C4-2B (cell line): ENCODE results near the gene FAM229A.

Source experiments
- ZFX ChIP-seq: fragments of 450-650 bp; IDR thresholded peaks from 2 replicates; pipeline ENCODE4 v1.6.1; 2017
- TF ChIP-seq, protein P1 (sequence below): fragments of 450-650 bp; conservative IDR thresholded peaks from 2 replicates; pipeline ENCODE4 v1.5.1; 2017; ENCODE audit warnings: mild to moderate bottlenecking

DNA sequence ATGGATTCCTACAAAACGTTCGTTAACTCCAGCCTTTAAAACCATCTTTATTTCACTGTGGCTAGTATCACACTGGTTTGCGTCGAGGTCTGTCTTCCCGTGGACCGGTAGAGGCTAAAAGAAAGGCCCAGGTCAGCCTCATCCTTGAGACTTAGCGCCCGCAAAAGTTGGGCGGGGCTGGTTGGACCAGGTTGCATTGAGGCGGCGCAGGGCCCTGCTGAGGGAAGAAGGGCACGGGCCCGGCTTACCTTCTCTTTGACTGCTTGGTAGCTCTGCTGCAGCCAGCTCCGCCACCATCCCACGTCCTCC lies 31.5 kb upstream of the FAM229A start:
- TF ChIP-seq, protein P1, sequence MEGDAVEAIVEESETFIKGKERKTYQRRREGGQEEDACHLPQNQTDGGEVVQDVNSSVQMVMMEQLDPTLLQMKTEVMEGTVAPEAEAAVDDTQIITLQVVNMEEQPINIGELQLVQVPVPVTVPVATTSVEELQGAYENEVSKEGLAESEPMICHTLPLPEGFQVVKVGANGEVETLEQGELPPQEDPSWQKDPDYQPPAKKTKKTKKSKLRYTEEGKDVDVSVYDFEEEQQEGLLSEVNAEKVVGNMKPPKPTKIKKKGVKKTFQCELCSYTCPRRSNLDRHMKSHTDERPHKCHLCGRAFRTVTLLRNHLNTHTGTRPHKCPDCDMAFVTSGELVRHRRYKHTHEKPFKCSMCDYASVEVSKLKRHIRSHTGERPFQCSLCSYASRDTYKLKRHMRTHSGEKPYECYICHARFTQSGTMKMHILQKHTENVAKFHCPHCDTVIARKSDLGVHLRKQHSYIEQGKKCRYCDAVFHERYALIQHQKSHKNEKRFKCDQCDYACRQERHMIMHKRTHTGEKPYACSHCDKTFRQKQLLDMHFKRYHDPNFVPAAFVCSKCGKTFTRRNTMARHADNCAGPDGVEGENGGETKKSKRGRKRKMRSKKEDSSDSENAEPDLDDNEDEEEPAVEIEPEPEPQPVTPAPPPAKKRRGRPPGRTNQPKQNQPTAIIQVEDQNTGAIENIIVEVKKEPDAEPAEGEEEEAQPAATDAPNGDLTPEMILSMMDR: no peak
- no peak; the same call in 1 of the 2 replicates for TF ChIP-seq ZFX
